Activated CD8-positive, alpha-beta memory T cell treated with anti-CD3 and anti-CD28 coated beads for 36 hours (primary cell): Measurements from ENCODE around the gene COP1. TPM values are rescaled to one million over a fixed set of nuclear protein-coding genes. Genes with fewer than 3 reads are reported as not detected.
"Not testable (repeated sequence)": the region's sequence is repeated elsewhere in the genome, so short reads cannot be mapped to it uniquely, and the experiment has no call there.

Source experiments
- CTCF ChIA-PET: fragments of 350-600 bp; sonication (Branson Sonifier 250); formaldehyde crosslinking; loops from one replicate; lab custom pipeline; 2021; ENCODE audit warnings: antibody characterized with exemption; lab: Charles Lee
- POLR2A ChIA-PET: fragments of 350-600 bp; sonication (Branson Sonifier 250); formaldehyde crosslinking; loops from one replicate; lab custom pipeline; 2021; ENCODE audit warnings: antibody characterized with exemption; lab: Charles Lee
- total RNA-seq, 2 experiments: library from RNA; stranded (reverse); gene quantifications; one replicate each; pipeline ENCODE4 v1.2.3, GENCODE V29; 2021

Gene COP1
- total RNA-seq, 2 experiments from 2014 or later: 41.1 to 43.8 TPM

GRCh38 chr1:176149939-176150807, 56.9 kb downstream of the COP1 start:
- POLR2A ChIA-PET: no interaction called here
- CTCF ChIA-PET: no interaction called here

- CTCF ChIA-PET: no interaction called here
- POLR2A ChIA-PET: no interaction called here
These were observed 62.6 kb downstream of the COP1 start for GRCh38 chr1:176144526-176144925.

GRCh38 chr1:176142973-176143372, 64.1 kb downstream of the COP1 start:
- POLR2A ChIA-PET: no interaction called here
- CTCF ChIA-PET: no interaction called here

- ChIA-PET CTCF (no interaction called here), POLR2A (no interaction called here)
These were observed 65.6 kb downstream of the COP1 start for GRCh38 chr1:176141449-176141848.

GRCh38 chr1:176136891-176137290, 70.2 kb downstream of the COP1 start:
- POLR2A ChIA-PET: no interaction called here

GRCh38 chr1:176134666-176135065, 72.4 kb downstream of the COP1 start:
- ChIA-PET CTCF (no interaction called here), POLR2A (no interaction called here)

More at GRCh38 chr1:176136891-176137290, 70.2 kb downstream of the COP1 start:
- CTCF ChIA-PET: no interaction called here

- CTCF ChIA-PET: no interaction called here
These were observed 84.8 kb downstream of the COP1 start for GRCh38 chr1:176122282-176122681.

GRCh38 chr1:176119549-176119948, 87.5 kb downstream of the COP1 start:
- POLR2A ChIA-PET: no interaction called here

More at GRCh38 chr1:176122282-176122681, 84.8 kb downstream of the COP1 start:
- POLR2A ChIA-PET: no interaction called here

GRCh38 chr1:176118985-176119384, 88.1 kb downstream of the COP1 start:
- POLR2A ChIA-PET: no interaction called here
- CTCF ChIA-PET: no interaction called here

More at GRCh38 chr1:176119549-176119948, 87.5 kb downstream of the COP1 start:
- CTCF ChIA-PET: no interaction called here

GRCh38 chr1:176111835-176112234, 95.3 kb downstream of the COP1 start:
- POLR2A ChIA-PET: no interaction called here
- CTCF ChIA-PET: no interaction called here

GRCh38 chr1:176110203-176110602, 96.9 kb downstream of the COP1 start:
- POLR2A ChIA-PET: no interaction called here
- CTCF ChIA-PET: interaction anchor here (1.0 kb wide), 1 partner anchor 13 kb away, joined by 3 read pairs; no protein-coding TSS in a partner anchor

- CTCF ChIA-PET: no interaction called here
- POLR2A ChIA-PET: no interaction called here
These were observed 104.2 kb downstream of the COP1 start for GRCh38 chr1:176102768-176103350.

GRCh38 chr1:176101951-176102642, 105.0 kb downstream of the COP1 start:
- CTCF ChIA-PET: no interaction called here
- POLR2A ChIA-PET: no interaction called here

GRCh38 chr1:176098560-176098959, 108.5 kb downstream of the COP1 start:
- ChIA-PET POLR2A (no interaction called here), CTCF (no interaction called here)

- ChIA-PET CTCF (no interaction called here), POLR2A (no interaction called here)
These were observed 111.1 kb downstream of the COP1 start for GRCh38 chr1:176096015-176096414.

- POLR2A ChIA-PET: no interaction called here
- CTCF ChIA-PET: no interaction called here
These were observed 116.3 kb downstream of the COP1 start for GRCh38 chr1:176090766-176091165.

GRCh38 chr1:176087746-176088145, 119.3 kb downstream of the COP1 start:
- POLR2A ChIA-PET, CTCF ChIA-PET: not testable (repeated sequence)

GRCh38 chr1:176073524-176074157, 133.4 kb downstream of the COP1 start:
- POLR2A ChIA-PET: no interaction called here
- CTCF ChIA-PET: no interaction called here

GRCh38 chr1:176068901-176069300, 138.2 kb downstream of the COP1 start:
- POLR2A ChIA-PET: no interaction called here
- CTCF ChIA-PET: no interaction called here

GRCh38 chr1:176068256-176068655, 138.8 kb downstream of the COP1 start:
- CTCF ChIA-PET: no interaction called here
- POLR2A ChIA-PET: no interaction called here
